HUDEP-2 (cell line): ENCODE measurements around the gene HTATSF1.

Experiments used
- DNase-seq, 76 experiments: peaks; one replicate each; lab custom pipeline; 2025; ENCODE audit not compliant: unreplicated experiment in 76 of 76; lab: John Stamatoyannopoulos, UW

HTATSF1 gene, protein sequence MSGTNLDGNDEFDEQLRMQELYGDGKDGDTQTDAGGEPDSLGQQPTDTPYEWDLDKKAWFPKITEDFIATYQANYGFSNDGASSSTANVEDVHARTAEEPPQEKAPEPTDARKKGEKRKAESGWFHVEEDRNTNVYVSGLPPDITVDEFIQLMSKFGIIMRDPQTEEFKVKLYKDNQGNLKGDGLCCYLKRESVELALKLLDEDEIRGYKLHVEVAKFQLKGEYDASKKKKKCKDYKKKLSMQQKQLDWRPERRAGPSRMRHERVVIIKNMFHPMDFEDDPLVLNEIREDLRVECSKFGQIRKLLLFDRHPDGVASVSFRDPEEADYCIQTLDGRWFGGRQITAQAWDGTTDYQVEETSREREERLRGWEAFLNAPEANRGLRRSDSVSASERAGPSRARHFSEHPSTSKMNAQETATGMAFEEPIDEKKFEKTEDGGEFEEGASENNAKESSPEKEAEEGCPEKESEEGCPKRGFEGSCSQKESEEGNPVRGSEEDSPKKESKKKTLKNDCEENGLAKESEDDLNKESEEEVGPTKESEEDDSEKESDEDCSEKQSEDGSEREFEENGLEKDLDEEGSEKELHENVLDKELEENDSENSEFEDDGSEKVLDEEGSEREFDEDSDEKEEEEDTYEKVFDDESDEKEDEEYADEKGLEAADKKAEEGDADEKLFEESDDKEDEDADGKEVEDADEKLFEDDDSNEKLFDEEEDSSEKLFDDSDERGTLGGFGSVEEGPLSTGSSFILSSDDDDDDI

DNA sequence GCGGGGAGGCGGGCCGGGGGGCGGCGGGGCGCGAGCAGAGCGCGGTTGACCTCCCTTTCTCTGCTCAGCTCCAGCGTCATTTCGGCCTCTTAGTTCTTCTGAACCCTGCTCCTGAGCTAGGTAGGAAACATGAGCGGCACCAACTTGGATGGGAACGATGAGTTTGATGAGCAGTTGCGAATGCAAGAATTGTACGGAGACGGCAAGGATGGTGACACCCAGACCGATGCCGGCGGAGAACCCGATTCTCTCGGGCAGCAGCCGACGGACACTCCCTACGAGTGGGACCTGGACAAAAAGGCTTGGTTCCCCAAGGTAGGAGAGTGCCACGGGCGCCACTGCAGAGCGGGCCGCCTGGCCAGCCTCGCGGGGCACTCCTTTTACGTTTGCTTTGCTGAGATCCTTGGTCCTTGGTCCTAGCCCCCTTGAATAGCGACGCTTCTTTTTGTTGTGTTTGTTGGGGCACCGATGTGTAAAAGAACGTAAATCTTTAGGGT lies at the start of gene HTATSF1:
HTATSF1 (plus strand) TSS at position 37 of the 497 bp plus-strand sequence; CDS start at position 130, 93 bp downstream.
- peak in 8 of 76 experiments; percentile 2 to 25 (median 11) for DNase-seq

DNA sequence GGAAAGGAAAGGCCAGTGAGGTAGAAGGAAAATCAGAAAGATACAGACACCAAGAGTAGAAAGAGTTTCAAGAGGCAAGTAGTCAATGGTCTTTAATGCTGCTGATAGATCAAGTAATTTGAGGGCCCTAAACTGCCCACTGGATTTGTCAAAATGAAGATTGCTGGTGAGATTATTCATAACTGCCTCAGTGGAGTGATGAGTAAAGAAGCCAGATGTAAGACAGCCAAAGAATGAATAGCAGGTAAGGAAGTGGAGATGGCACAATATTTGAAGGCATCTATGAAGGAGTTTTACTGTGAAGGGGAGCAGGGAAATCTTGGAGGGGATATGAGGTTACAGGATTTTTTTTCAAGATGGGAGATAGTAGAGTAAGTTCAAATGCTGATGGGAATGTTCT lies 49.4 kb upstream of the HTATSF1 start:
- DNase-seq, result no peak

DNA sequence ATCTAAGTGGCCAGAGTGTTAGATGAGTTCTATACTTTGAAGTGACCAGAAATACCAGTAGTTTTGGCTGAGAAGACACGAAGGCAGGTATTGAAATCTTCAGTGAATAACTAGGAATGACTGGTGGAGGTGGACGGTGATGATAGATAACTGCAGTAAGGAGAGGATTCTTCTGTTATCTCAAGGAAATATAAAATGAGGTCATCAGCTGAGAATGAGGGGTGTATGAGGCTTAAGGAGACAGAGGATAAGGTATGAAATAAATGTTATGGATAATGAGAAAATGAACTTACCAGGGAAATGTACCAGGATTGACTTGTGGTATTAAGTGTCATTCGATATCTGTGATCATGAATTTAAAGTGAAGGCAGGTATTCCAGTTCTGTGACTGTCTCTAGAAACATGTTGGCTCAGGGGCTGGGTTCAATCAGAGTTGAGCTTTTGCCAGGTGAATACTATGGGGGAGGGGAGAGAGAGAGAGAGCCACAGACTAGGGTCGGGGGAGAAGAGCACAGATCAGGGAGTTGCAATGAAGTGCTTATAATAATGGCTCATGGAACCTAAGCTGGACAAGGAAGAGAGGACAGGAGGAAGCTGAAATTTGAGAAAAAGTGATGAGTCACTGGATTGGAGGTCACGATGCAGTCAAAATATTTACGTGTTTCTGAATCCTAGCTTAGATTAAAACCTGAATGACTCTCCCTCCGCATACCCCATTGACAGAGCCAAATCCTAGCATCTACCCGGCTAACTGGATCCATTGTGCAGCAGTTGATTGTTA lies 47.2 kb upstream of the HTATSF1 start:
- no peak for DNase-seq

DNA sequence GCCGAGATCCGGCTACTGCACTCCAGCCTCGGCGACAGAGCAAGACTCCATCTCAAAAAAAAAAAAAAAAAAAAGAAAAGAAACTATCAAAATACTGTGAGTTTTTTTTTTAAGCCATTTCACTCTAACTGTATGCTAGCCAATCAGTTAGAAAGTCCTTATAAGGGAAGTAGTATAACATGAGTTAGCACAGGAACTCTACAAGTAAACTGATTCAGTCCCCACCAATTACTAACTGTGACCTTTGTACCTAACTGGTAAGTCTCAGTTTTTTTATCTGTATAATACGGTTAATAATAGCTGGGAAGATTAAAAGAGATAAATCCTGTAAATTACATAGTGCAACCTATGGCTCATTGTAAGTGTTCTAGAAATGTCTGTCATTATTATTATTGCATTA lies 44.8 kb upstream of the HTATSF1 start:
- no peak for DNase-seq

DNA sequence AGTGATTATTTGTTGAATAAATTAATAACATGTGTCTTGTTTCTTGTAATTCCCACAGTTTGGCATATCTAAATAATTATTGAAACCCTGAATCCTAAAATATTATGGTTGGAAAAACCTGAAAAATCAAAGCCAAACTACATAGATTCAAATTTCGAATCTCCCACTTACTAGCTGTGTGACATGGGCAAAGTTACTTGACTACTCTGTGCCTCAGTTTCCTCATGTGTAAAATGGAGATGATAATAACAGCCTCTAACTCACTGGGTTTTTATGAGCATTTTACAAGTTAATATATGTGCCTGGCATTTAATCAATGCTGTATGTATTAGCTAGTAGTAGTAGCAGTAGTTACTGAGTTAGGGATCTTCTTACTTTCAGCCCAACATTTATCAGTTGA lies 44.3 kb upstream of the HTATSF1 start:
- DNase-seq, result no peak

DNA sequence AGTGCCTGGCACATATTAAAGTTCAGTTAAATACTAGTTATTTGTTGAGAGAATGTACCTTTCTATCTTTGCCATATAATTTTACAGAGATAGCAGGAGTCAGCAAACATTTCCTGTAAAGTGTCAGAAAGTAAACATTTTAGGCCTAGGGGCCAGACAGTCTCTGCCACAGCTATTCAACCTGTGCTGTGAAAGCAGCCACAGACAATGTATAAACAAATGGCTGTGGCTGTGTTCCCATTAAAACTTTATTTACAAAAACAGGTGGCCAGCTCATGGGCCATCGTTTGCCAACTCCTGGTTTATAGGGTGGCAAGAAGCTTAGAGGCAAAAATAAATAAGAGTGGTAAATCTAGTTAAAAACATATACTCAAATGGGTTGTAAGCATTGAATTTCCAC lies 43.6 kb upstream of the HTATSF1 start:
- no peak for DNase-seq

DNA sequence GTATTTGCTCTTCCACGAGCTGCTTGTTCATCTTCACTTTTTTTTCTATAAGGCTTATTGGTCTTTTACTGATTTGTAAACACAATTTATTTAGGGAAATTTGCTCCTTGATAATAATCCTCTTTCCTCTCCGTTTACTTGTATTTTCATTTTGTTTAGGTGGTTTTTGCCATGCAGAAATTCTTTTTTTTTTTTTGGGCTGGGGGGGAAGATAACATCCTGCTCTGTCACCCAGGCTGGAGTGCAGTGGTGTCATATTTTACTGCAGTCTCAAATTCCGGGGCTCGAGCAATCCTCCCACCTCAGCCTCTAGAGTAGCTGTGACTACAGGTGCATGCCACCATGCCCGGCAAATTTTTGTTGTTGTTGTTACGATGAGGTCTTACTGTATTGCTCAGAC lies 41.3 kb upstream of the HTATSF1 start:
- no peak for DNase-seq

DNA sequence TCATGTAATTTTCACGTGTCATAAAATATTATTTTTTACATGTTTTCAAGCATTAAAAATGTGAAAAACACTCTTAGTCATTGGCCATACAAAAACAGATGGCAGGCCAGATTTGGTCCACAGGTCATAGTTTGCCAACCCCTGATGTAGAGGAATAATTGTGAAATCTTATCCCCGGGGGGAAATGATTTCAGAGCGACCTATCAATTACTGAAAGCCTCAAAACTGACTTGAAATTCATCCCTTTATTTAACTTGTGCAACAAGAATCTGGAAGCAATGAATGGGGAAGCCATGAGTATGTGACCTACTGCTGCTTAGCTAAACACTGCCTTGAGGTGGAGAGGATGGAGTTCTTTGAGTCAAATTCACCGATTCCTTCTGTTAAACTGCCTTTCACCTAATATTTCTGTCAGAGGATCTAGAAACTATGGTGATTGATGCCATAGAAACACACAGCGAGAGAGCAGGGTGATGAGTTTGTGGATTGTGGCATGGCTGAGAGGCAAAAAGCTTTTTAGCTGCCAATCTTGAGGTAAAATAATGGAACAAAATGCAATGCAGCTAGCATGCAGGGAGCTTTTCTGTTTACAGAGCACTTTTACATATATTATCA lies 40.0 kb upstream of the HTATSF1 start:
- no peak for DNase-seq

DNA sequence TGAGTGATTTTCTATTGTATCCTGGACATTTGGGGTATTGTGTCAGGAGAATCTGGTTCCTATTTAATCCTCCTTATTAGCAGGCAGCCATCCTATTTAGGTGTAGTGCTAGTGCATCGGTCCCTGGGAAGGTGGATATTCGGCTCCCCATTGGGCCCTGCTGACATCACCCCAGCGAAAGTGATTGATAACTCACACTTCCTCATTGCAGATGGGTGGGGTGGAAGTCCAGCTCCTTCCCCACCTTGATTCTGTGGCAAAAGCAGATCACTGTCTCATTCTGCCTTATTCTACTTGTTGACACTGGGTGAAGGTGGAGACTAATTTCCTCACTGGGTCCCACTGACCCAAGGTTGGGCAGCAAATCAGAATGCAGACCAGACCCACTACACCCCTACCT lies 32.8 kb upstream of the HTATSF1 start:
- DNase-seq, result no peak

DNA sequence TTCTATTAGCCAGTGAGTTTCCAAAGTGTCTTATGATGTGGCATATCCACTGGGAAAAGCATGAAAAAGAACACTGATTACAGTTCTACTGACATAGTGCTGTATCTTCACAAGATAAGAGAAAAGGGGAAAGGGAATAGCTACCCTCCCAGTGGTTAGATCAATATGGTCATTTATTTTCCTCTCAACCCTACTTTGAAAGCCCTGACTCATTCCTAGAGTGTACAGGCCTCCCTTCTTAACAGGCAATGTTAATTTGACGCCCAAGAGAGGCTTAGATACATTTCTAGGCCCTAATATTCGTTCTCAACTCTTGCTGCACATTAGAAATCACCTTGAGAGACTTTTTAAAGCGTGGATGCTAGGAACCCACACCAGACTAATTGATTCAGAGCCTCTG lies 30.1 kb upstream of the HTATSF1 start:
- no peak for DNase-seq

DNA sequence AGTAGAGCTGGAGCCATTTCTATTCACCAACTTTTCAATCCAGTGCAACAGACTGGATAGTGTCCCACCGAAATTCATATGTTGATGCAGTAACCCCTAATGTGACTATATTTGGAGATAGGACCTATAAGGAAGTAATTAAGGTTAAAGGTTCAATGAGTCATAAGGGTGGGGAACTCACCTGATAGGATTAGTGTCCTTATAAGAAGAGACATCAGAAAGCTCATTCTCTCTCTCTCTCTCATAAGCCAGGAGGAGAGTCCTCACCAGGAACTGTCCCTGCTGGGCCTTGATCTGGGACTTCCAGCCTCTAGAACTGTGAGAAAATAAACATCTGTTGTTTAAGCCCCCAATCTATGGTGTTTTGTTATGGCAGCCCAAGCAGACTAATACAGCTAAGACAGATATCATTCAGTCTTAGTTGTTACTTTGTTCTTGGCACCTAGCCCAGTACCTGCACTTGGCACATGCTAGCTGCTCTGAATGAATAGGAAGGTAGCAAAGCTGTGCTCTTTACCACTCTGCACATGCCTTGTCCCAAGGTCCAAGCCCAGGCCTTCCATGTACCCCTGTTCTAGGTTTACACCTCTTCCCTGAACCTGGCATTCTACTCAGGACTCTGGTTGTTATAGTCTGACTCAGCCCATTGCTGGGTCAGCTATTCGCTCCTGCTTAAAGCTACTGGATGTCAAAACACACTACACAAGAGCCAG lies 28.8 kb upstream of the HTATSF1 start:
- DNase-seq, result no peak

DNA sequence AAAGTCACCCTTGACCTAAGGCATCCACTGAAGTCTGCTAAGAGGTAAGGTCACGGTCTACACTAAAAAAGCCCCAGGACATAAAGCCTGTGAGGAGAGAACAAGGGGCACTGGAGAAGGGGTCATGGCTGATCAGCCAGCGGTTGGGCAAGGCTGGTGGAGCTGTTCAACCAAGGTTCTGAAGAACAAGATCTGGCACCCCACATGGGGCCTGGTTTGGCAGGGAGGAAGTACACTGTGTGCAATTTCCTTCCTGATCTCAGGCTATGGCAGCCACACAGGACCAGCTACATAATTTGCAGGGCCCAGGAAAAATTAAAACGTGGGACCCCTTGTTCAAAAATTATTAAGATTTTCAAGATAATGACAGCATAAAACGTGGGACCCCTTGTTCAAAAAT lies 23.7 kb upstream of the HTATSF1 start:
- no peak for DNase-seq

DNA sequence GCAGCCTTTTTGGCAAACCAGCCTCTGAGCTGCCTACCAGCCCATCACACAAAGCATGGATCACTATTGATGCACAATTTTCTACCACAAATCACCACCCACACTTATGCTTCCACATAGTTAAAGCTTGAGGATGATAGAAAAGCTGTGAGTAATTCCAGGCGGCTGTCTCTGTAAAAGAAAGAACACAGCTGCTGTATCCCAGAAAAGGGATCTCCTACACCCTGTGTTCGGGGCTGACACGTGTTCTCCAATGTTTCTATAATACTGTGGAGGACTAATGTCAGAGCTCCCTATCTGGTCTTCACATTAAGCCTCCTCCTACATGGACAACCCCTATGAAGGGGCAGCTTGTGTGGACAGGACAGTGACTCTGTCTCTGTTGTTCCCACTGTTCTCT lies 22.2 kb upstream of the HTATSF1 start:
- DNase-seq, result no peak

DNA sequence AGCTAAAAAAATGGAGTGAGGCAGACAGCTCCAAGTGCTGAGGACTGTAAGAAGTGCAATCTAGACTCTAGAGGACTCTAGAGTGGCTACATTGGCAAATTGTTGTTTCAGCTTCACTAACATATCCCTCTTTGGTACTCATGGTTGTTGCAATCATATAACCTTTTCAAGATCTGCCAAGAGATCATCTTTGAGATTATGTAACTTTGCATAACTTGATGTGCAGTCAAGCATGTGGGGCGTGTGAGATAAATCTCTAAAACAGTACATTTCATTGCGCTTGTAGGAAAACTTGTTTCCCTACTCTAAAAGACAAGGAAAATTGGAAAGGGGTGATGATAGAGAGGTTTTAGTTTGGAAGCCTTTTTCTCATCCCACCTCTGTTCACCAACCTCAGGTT lies 20.9 kb upstream of the HTATSF1 start:
- DNase-seq, result no peak

DNA sequence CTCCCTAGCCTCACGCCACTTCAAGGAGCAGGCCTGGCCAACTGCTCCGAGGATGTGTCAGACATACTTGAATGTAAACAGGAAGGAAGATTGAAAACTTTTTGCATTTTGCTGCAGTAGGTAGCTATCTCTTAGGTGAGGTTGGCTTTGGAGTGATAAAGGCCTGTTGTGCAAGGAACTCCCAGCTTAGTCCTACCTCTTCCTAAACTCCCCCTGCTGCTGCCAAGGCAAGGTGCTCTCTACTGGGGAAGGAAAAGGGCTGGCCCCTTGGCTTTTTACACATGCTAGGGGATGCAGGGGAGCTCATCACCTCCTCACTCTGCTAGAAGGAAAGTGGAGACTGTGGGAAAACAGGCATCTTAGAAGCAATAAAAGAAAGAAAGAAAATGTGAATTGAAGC lies 20.4 kb upstream of the HTATSF1 start:
- DNase-seq, result no peak

DNA sequence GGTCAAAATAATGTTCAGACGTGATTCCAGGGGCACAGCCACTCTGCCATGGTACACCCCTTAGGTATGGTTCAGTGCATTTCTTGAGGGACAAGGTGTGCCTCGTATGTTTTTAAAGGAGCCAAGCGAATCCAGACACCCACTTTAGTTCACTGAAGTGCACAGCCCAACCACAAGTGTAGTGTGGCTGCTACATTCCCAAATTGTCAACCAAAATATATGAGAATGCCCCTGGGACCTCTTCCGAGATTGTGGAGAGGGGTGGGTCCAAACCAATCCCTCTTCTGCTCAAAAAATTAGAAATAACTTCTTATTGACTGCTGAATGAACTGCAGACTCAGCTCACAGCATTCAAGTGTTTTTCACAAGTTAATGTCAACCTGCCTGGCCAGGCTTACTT lies 17.0 kb upstream of the HTATSF1 start:
- DNase-seq, result no peak

DNA sequence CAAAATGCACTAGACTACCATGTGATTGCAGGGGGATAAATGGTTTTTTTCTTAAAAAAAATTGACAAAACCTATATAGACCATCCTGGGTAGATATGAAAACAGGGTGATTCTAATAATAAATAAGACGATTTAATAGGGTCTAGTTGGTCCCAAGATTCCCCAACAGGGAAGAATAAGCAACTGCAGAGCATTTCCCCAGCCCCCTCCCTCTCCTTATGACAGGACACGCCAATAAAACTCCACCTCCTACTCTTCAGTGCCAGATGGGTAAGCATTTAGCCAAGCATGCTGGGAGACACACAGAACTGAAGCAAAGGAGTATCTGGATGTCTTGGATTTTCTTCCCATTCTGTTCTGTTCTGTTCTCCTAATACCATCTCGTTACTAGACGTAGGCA lies 9.7 kb upstream of the HTATSF1 start, which contains the start of gene BRS3:
BRS3 (plus strand) TSS at position 301 of the 400 bp plus-strand sequence. CDS start 168 bp downstream, outside the sequence.
- DNase-seq, result no peak

DNA sequence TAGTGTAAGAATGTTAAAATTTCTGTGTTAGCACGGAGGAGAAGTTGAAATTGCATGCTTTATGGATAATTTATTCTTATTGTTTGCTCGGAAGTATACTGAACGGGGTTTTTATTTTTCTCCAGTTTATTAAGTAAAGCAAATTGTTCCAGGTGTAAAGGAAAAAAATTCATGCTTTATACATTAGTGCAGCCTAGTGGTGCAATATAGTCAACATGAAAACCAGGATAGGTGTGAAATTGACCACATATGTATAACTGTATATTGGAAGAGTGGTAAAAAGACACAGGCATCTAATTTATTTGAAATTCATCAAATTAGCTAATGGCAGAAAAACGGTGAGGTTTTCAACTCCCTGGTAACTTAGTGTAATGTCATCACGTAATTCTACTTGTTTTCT lies 8.7 kb upstream of the HTATSF1 start:
- DNase-seq, result no peak

DNA sequence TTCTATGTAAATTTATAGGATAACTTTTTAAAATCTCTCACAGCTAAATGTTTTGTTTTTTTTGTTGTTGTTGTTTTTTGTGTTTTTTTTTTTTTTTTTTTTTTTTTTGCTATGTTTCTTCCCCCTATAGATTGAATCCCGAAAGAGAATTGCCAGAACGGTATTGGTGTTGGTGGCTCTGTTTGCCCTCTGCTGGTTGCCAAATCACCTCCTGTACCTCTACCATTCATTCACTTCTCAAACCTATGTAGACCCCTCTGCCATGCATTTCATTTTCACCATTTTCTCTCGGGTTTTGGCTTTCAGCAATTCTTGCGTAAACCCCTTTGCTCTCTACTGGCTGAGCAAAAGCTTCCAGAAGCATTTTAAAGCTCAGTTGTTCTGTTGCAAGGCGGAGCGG lies 5.6 kb upstream of the HTATSF1 start:
- DNase-seq, result no peak

DNA sequence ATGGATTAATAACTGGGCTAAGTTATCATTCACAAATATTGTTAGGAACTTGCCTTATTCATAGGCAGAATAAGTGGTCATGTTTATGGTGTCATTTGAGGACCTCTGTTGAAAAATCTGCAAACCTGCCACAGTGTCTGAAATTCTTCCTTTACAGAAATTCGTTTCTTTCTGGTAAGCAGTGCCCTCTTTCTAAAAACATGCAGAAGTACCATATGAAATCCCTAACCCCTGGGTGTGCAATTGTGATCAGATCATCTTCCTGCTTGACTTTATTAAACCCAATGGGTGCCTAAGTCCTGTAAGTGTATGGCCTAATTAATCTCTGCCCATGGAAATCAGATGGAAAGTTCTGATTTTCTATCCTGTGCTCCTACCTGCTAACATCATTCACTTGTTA lies 4.4 kb upstream of the HTATSF1 start:
- DNase-seq, result no peak
